Measurements from ENCODE around the gene PACRG.
A peak's percentile ranks its signal among the peaks of the same experiment; 100 is the strongest.

The PACRG gene

GRCh38 chr6:163241683-163242082 is 513.9 kb downstream of the PACRG start:
- DNase-seq (ENCODE audit: low read depth, low spot score) = no peak

- DNase-seq (ENCODE audit: low read depth, low spot score) = no peak
These were observed 515.3 kb downstream of the PACRG start for GRCh38 chr6:163243083-163243482.

- no peak for DNase-seq (ENCODE audit: low read depth, low spot score)
These were observed 516.2 kb downstream of the PACRG start for GRCh38 chr6:163243692-163244589.

GRCh38 chr6:163248051-163248450 is 520.3 kb downstream of the PACRG start:
- no peak for DNase-seq (ENCODE audit: low read depth, low spot score)

- no peak for DNase-seq (ENCODE audit: low read depth, low spot score)
These were observed 521.9 kb downstream of the PACRG start for GRCh38 chr6:163249651-163250101.

GRCh38 chr6:163250116-163250515 is 522.3 kb downstream of the PACRG start:
- DNase-seq (ENCODE audit: low read depth, low spot score) = no peak

- no peak for DNase-seq (ENCODE audit: low read depth, low spot score)
These were observed 524.4 kb downstream of the PACRG start for GRCh38 chr6:163252061-163252591.

GRCh38 chr6:163253556-163254213 is 525.9 kb downstream of the PACRG start:
- no peak for DNase-seq (ENCODE audit: low read depth, low spot score)

- DNase-seq (ENCODE audit: low read depth, low spot score) = no peak
These were observed 526.6 kb downstream of the PACRG start for GRCh38 chr6:163254341-163254835.

- DNase-seq (ENCODE audit: low read depth, low spot score) = no peak
These were observed 527.5 kb downstream of the PACRG start for GRCh38 chr6:163255265-163255664.

GRCh38 chr6:163259689-163260088 is 531.9 kb downstream of the PACRG start:
- no peak for DNase-seq (ENCODE audit: low read depth, low spot score)

- peak; percentile 87 for DNase-seq (ENCODE audit: low read depth, low spot score)
These were observed 532.5 kb downstream of the PACRG start for GRCh38 chr6:163260111-163260895.

- peak; percentile 27 for DNase-seq (ENCODE audit: low read depth, low spot score)
These were observed 533.1 kb downstream of the PACRG start for GRCh38 chr6:163260911-163261310.

GRCh38 chr6:163261361-163261760 is 533.6 kb downstream of the PACRG start:
- DNase-seq (ENCODE audit: low read depth, low spot score) = no peak

- DNase-seq (ENCODE audit: low read depth, low spot score) = no peak
These were observed 534.3 kb downstream of the PACRG start for GRCh38 chr6:163262080-163262479.

- no peak for DNase-seq (ENCODE audit: low read depth, low spot score)
These were observed 535.4 kb downstream of the PACRG start for GRCh38 chr6:163263196-163263595.

- DNase-seq (ENCODE audit: low read depth, low spot score) = no peak
These were observed 536.4 kb downstream of the PACRG start for GRCh38 chr6:163263998-163264661.

- DNase-seq (ENCODE audit: low read depth, low spot score) = no peak
These were observed 536.9 kb downstream of the PACRG start for GRCh38 chr6:163264662-163265035.

GRCh38 chr6:163281634-163282033 is 553.9 kb downstream of the PACRG start:
- DNase-seq (ENCODE audit: low read depth, low spot score) = no peak

GRCh38 chr6:163282672-163283071 is 554.9 kb downstream of the PACRG start:
- no peak for DNase-seq (ENCODE audit: low read depth, low spot score)

- DNase-seq (ENCODE audit: low read depth, low spot score) = no peak
These were observed 556.4 kb downstream of the PACRG start for GRCh38 chr6:163284151-163284550.
